Stimulated activated CD8-positive, alpha-beta memory T cell treated with anti-CD3 and anti-CD28 coated beads, Interleukin-7, amount 100 ng/mL, for 24 hours (primary cell): ENCODE results near the gene TKTL1.

Source experiments
- DNase-seq: peaks from one replicate; pipeline ENCODE4 v3.0.0-alpha.2; 2020; ENCODE audit warnings: low read depth

TKTL1 gene

DNA sequence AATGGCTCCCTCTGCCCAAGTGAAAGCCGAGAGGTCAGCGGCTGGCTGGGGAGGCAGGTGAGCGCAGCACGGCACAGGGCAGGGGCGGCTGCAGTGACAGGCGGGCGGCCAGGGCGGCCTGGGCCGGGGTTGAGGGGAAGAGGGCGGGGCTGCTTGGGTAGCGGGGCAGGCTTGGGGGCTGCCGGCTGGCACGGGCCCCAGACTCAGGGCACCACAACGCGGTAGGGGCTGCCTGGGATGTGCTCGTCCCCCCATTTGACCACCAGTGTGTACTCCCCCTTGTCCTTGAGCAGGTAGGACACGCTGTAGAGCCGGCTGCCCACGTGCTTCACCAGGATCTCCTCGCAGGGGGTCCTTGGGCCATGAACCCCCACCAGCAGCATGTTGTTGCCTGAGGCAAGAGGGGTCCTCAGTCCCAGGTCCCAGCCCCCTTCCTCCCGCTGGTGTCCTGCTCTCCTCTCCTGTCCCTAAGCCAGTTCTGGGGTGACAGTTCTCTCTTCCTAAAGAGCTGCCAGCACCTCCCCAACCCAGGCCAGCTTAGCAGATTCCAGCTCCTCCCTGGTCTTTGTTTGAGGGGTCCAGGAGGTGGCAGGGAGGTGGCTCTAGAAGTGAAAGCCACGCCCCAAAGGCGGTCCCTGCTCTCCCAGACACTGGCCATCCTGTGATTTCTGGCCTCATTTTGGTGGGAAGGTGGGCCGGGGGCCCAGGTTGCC lies 53.2 kb downstream of the TKTL1 start:
- DNase-seq: no peak

DNA sequence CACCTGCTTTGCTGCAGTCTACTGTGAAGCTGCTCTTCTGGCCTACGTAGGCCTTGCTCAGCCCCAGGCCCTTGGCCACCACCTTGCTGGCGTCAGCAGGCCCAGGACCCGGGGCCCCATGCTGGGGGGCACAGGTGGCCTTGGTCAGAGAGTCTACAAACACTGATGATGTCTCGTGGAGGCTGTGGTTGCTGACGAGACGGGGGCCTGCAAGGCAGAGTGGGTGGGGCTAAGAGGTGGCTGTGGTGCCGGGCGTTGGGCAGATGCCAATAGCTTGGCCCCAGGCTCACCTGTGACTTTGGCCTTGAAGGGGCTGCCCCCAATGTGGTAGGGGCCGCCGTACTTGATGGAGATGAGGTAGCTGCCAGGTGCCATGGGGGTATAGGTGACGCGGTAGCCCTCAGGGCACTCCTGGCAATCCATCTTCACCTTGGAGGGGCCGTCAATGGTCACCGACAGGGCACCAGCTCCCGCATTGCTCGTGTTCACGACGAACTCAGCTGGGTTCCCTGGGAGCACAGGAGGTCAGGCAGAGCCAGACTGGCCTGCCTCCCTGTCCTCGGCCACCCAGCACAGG lies 53.9 kb downstream of the TKTL1 start:
- DNase-seq: no peak

DNA sequence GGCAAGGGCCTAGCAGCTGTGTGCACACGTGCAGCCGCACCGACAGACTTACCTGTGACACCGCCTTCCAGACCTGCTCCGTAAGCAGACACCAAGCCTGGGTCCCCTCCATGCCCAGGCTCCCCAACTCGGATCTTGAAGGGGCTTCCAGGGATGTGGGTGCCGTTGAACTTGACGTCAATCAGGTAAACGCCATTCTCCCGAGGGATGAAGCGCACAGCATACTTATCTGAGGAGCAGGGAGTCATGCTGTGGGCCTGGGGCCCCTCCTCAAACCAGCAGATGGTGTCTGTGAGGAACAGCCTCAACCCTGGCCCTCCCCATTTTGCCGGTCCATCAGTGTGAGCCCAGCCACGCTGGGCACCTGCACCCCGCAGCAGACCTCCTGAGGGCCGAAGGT lies 54.4 kb downstream of the TKTL1 start:
- DNase-seq: no peak

DNA sequence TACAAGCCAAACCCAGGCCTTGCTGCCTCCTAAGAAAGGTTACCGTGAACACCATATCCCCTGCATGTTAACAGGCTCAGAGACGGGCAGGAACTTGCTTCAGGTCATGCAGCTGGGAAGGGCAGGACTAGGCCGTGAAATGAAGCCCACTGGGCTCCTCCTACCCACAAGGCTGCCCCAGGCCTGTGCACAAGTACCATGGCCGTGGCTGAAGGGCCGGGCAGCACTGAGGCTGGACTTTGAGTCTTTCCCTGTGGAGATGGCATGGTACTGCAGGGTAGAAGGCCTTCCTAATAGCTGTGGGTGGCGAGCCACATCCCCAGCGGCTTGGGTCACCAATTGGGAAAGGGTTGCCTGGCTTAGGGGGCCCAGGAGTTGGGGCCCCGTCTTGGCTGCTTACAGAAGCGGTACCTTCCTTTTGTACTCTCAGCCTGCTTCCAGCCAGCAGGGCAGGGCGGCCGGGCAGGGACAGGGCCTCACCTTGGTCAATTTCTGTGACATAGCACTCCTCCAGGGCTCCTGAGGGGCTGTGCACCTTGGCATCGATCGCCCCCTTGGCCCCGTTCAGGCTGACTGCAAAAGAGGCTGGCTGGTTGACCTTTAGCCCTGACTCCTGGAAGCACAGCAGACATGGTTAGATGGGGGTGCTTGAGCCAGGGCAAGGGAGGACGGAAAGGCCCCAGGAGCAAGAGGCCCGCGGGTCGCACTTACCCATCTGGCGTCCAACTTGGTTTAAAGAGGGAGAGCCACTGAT lies 55.0 kb downstream of the TKTL1 start:
- DNase-seq: no peak

DNA sequence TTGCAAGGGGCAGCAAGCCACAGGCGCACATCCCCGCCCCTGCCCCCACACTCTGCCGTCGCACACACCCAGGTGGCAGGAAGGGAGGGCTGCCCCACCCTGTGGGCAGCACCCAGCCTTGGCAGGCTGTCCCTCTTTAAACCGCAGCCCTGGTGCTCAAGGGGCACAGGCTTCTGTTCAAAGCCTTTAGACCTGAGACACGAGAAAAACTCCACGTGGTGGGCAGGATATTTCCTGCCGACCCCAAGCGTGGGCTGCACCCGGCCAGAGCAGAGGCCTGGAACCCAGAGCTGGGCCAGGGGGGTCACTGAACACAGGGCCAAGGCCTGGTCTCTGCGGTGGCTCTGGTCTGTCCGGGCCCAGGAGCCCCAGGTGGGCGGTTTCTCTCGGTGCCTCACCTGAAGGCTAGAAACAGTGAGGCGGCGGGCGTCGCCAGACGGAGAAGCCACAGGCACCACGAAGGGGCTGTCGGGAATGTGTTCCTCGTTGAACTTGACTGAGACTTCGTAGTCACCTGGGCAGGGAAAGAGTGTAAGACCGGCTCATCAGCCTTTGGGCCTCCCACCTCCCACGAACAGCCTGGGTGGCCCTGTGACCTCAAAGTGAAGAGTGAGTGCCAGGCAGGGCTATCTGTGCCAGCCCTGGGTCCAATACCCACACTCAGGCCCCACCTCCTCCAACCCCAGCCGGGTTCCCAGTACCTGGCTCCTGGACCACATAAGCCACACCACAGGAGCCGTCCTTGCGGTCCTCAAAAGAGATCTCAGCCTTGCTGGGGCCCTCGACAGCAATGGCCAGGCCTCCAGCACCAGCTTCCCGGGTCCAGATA lies 55.8 kb downstream of the TKTL1 start:
- no peak for DNase-seq

DNA sequence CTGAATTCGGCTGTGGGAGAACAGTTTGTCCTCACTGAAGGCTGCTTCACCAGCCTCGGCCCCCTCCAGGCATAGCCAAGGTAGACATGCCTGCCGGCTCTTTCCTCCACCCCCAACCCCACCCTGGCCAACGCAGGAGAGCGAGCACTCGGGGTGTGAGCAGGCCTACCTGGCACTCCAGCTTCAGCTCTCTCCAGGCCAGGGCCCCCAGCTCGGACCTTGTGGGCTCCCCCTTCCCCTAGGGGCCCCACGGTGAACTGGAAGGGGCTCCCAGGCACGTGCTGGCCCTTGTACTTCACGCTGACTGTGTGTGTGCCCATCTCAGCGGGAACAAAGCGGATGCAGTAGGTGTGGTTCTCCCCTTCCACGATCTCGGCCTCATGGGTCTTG lies 56.4 kb downstream of the TKTL1 start:
- no peak for DNase-seq

DNA sequence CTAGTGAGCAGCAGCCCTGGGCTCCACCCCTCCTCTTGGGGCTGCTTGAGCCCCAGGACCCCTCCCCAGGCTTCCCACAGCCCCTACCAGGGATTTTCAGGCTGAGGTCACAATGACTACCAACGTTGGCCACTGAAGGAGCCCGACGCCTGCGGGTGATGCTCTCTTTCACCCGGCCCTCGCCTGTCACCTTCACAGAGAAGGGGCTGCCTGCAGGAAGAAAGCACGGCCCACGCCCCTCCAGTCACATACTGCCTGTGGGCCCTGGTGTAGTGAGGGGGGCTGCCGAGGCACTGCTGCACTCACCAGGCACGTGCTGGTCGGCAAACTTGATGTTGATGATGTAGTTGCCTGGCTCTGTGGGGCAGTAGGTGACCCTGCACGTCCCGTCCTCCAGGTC lies 56.9 kb downstream of the TKTL1 start:
- DNase-seq: no peak

DNA sequence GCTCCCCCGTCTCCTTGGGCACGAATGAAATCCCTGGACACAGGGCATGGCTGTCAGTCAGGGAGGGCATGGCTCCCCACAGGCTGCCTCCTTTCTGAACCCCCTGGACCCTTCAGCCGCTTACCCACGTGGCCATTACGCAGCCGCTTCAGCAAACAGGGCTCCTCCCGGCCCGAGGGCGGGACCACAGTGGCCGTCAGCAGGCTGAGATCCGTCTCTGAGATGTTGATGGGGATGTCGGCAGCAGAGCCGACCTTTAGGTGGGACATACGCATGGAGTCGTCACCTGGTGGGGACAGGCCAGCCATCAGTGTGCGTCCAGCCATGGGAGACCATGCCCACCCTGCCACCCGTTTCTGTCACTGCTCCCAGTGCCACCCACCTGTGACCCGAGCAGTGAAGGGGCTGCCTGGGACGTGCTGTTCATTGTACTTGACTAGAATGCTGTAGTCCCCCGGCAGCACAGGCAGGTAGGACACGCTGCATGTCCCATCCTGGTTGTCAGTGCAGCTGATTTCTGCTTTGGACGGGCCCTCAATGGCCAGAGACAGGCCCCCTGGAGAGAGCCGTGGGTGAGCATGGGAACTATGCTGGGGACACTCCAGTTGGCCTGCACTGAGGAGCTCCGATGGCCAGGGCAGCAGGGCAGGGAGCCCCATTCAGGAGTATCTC lies 57.7 kb downstream of the TKTL1 start:
- no peak for DNase-seq

DNA sequence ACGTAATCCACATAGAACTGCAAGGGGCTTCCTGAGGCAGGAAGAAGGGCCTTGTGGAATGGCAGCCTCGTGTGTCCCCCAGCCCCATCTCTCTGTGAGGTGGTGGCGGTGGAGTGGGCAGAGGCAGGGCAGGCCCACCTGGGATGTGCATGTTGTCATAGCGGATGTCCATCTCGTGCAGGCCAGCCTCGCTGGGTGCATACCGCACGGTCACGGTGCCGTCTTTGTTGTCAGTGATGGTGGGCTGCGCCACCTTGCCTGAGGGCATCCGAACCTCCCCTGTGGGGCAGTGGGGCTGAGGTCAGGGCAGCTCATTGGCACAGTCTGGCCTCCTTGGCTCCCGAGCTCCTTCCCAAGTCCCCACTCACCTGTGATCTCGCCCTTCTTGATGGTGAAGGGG lies 58.4 kb downstream of the TKTL1 start:
- no peak for DNase-seq

DNA sequence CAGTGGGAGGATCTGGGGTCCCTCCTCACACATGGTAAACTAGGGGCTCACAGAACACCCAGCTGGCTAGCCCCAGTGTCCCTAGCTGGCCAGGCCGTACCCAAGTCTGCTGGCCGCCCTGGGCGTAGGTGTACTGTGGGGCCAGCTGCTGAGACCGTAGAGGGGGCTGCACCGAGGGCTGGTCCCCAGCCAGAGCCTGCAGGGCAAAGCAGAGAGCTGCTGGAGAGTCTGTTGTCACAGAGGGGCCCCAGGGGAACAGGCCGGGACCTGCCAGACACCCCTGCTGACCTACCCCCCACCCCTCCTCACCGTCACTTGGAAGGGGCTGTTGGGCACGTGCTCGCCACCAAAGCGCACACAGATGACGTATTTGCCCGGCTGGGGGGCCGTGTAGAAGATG lies 58.9 kb downstream of the TKTL1 start:
- no peak for DNase-seq

DNA sequence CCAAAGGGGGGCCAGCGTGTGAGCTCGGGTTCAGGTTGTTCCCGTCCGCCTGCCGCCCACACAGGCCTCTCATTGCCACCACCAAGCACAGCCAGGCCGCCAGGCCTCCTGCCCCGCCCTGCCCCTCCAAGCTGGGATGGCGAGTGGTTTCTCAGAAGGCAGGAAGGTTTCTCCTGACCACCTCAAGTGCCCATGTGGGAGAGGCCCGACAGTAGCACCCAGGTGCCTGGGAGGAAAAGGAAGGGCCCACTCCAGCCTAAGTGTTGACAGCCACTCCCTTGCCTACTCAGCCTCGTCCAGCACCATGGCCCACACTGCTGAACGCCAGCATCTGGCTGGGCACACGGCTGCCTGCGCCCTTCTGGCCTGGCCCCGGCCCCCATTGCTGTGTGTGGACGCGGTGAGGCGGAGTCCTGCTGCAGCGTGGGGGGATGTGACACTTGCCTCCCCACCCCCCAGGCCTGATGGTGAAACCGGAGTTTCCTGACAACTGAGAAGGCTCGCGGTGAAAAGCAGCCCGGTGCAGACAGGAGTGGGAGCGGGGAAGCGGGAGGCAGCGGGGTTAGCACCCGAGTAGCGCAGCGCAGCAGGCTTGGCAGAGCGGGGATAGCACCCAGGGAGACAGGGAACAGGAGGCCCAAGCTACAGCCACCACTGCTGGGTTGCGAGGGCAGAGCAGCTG lies 59.6 kb downstream of the TKTL1 start:
- DNase-seq: no peak

DNA sequence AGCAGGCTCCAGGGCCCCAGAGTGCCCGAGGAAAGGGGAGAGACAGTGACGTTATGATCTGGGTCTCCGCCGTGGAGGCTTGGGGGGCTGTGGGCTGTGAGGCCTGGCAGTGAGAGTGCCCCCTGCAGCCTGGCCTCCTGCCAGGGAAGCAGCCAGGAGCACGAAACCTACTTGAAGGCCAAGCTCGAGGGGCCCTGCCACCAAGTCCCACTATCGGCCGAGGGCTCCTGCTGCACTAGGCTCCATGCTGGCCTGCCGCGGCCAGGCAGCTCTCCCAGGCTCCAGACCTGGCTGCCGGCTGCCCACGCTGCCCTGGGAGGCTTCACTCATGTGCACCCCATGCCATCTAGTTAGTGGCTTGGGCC lies 60.2 kb downstream of the TKTL1 start:
- DNase-seq: no peak

DNA sequence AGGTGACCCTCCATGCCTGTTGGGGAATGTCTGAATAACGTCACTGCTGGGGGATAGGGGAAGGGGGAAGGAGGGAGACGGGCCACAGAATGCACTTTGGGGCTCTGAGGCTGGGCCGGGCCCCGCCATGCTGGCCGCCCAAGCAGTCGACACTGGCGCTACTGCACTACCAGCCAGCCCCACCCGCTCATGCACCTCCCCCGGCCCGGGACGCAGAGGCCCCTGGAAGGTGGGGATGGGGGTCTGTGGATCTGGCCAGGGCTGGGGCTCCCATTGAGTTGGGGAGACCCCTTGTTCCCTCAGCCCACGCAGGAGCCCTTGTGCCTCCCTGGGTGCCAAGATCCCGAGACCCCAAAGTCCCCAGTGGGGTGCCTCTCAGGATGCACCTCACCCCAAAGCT lies 61.0 kb downstream of the TKTL1 start:
- no peak for DNase-seq

DNA sequence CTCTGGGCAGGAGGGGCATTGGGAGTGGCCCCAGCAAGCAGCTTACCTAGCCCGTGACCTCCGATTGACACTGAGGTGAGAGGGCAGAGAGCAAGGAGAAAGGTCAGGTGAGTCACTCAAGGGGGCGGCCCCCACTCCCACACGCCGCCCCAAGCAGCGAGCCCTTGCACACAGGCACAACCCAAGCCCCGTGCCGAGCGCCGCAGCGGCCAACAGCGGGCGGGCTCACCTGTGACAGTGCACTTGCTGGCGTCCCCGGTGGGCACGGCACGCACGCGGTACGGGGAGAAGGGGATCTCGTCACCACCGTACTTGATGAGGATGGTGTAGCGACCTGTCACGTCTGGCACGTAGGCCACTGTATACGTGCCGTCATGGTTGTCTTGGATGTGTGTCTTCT lies 61.6 kb downstream of the TKTL1 start:
- no peak for DNase-seq

DNA sequence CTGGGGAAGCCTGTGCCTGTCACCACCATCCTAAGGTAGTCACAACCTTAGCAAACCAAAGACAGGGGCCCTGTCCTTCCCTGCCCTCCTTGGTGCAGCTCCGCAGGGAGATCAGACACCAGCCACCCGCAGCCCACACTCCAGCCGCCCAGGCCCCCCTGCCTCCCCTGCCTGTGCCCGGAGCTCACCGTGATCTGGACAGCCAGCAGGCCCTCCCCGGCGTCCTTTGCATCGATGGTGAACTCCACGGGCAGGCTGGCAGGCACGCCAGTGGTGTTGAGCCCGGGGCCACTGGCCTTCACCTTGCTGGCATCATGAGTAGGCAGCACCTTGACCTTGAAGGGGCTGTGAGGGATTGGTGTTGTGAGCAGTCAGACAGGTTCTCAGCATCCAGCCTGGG lies 62.4 kb downstream of the TKTL1 start:
- DNase-seq: no peak

DNA sequence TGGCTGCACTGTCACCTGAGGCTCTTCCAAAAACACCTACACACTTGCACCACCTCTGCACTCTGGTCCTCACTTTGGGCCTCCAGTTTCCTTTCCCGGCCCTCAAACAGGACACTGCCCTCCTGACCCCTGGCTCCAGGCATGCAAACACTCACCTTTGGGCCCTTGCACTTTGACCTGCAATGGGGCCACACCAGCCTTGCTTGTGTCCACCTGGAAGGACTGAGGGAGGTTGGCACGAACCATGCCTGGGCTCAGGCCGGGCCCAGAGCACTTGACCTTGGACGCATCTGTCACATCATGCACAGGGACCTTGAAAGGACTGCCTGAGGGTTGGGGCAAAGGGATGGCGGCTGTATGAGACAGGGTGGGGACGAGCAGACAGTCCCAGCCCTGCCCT lies 63.2 kb downstream of the TKTL1 start:
- no peak for DNase-seq

DNA sequence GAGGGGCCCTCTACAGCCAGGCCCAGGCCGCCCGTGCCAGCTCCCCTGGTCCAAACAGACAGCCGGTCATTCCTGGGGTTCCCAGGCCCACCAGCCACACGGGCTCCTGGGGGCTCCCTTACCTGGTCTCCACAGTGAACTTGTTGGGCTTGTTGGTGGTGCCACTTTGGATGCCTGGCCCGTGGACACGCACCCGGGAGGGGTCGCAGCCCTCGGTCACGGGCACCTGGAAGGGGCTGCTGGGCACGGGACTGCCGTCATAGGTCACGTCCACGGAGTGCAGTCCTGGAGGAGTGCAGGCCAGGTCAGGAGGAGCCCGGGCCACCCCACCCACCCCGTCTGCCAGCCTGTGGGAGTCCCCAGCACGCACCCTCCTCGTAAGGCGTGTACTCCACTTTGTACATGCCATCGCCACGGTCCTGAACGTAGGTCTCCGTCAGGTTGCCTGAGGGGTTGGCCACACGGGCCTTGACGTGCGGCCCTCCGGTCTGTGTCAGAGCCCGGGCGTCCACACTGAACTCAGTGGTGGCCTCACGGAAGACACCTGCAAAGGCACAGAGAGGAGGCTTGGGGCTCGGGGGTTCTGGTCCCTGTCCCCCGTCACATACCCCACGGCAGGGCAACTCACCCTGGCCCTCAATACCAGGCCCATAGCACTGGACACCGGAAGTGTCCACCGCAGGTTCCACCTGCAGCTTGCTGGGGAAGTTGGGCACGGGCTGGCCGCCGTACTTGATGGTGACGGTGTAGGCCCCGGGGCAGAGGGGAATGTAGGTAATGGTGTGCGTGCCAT lies 64.0 kb downstream of the TKTL1 start:
- DNase-seq: no peak

DNA sequence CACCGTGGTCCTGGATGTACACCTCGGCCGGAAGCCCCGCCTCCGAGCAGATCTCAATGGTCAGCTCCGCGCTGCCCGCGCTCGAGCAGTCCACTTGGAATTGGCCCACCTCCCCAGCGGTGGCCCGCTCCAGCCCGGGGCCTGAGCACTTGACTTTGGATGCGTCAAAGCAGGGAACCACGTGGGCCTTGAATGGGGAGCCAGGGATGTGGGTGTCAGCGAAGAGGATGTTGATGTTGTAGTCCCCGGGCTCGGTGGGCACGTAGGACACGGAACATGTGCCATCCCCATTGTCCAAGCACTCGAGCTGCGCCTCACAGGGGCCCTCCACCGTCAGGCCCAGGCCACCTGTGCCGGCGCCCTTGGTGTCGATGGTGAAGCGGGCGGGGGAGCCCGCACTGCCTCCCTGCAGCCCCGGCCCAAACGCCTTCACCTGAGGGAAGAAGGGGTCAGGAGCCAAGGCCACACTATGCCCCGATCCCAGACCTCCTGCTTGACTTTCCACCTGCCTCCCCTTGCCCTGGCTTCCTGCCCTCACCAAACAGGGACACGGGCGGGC lies 64.6 kb downstream of the TKTL1 start:
- DNase-seq: no peak

DNA sequence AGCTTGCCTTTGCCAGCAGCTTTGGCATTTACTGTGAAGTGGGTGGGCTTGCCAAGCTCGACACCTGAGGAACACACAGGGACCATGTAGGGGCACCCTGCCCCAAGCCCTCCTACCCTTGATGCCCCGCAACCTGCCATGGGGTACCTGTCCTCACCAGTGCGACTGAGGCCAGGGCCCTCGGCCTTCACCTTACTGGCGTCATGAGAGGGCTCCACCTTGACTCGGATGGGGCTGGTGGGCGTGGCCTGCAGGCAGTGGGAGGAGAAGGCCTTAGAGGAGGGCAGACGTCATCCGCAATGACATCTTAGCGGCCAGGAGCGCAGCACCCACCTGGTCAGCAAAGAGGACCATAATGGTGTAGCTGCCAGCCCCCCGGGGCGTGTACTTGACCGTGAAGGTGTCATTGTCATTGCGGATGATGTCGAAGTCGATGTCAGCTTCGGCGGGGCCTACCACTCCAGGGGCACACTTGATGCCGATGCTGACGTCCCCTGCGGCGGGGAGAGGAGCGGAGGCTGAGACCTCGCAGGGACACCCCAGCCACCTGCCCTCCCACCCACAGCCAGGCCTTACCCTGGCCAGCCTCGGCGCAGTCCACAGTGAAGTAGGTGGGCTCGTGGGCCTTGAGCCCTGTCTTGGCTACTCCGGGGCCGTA lies 66.6 kb downstream of the TKTL1 start:
- no peak for DNase-seq
